HG03571 (cell line): ENCODE measurements around the gene METTL1.

Source experiments
- ATAC-seq: cut with Tn5 transposase; IDR thresholded peaks from one replicate; pipeline ENCODE4 v1.9.1; 2021; ENCODE audit not compliant: unreplicated experiment

Gene METTL1

DNA sequence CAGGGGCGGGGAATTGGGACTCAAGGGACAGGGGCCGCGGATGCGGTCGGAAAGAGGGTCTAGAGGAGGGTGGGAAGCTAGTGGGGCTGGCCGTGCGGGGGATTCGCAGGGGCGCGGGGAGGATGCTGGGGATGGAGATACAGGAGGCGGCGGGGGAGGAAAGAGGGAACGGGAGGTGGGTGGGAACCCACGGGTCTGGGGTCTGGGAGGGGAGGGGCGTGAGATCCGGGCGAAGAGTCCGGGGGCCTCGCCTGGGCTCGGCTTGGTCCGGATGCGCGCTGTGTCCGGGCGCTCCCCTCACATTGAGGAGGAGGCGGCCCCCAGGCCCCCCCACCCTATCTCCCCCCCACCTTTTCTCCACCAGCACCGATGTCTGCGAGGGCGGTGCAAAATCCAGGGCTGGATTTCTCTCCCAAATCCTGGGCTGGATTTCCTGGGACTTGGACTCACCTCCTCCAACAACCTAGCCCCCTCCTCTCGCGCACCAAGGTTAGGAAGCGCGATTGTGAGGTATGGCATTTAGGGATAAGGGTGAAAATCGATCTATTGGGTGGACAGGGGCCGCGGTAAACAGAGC lies 33.2 kb downstream of the METTL1 start, which contains the start of gene AGAP2:
TSS of gene AGAP2 (minus strand) at position 82 of the 577 bp plus-strand sequence. CDS start 496 bp downstream, outside the sequence.
- no peak for ATAC-seq

DNA sequence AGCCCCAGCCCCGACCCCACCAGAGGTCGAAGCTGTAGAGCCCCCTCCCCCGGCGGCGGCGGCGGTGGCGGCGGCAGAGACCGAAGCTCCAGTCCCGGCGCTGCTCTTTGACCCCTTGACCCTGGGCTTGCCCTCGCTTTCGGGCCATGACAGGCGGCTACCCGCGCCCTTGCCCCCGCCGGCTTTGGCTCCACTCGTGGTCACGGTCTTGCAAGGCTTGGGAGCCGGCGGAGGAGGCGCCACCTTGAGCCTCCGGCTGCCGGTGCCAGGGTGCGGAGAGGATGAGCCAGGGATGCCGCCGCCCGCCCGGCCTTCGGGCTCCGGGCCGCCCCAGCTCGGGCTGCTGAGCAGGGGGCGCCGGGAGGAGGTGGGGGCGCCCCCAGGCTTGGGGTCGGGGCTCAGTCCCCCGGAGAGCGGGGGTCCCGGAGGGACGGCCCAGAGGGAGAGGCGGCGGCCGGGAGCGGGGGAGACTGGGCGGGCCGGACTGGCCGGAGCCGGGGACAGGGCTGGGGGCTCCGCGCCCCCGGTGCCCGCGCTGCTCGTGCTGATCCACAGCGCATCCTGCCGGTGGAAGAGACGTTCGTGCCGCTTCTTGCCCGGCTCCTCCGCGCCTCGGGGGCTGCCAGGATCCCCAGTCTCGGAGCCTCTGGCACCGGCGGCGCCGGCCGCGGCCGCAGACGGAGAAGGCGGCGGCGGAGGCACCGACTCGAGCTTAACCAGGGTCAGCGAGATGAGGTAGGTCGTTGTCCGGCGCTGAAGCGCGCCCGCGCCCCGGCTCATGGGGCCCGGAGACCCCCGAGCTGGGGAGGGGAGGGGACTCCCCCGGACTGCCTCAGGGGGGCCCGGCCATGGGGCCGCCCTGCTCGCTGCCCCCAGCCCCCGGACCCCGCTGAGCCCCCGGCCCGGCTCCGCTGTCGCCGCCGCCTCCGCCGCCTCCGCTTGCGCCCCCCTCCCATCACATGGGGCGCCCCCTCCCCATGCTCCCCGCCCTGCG lies 34.1 kb downstream of the METTL1 start:
- ATAC-seq = no peak

DNA sequence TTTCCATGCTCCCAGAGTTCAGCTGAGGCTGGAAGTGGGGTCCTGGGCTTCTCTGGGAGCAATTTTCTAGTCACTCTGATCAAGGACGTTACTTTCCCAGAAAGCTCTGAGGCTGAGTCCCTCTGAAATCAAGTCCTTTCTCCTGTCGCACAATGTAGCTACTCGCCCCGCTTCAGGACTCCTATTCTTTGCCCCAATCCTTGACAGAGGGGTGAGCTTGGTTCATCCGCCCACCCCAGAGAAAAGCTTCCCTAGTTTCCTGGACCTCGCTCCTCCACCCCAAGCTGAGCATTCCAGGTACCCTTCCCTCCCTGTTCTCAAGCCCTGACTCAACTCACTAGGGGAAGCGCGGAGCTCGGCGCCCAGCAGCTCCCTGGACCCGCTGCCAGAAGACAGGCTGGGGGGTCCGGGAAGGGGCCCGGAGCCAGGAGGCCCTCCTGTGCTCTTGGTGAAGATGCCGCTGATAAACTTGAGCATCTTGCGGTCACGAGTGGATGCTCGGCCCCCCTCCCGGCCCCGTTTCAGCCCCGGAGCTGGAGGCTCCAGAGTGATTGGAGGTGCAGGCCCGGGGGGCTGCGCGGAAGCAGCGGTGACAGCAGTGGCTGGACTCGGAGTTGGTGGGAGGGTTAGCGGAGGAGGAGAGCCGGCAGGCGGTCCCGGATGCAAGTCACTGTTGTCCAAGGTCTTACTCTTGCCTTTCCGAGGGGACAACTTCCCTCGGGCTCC lies 35.0 kb downstream of the METTL1 start:
- no peak for ATAC-seq

- ATAC-seq = no peak
These were observed 35.8 kb downstream of the METTL1 start for GRCh38 chr12:57735952-57736740.

GRCh38 chr12:57735198-57735855 lies 36.6 kb downstream of the METTL1 start:
- ATAC-seq = no peak

DNA sequence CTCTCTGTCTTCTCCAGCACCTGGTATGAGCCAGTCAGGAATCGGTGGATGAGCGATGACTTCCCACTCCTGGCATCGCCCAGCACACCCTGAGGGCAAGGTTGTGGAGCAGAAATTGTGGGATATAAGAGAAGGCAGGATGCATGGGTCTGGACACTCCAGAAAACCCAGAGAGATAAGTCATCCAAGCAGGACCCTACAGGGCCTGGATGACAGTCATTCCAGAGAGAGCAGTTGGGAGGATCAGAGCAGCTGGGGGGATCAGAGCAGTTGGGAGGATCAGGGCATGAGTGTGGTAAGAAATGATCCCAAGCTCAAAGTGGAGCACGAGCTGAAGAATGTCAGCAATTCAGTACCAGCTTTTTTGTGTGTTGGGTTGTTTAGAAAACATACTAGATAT lies 37.3 kb downstream of the METTL1 start:
- ATAC-seq = no peak

DNA sequence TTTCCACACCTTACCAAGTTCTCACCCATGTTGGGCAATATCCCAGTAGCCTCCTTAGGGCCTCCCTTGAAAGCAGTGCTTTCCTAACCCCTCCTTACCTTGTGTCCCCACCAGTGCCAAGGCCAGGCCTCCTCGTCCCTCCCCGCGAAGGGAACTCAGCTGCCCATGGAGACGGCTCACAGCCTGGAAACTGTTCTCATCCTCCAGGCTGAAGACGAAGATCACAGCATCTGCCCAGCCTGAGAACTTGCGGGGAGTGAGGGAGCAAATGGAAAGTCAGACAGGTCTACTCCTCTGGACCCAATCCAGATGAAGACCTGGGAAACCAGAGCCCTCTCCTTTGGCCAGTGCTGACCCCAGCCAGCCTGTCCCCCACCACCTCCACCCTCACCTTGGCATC lies 38.0 kb downstream of the METTL1 start:
- ATAC-seq = no peak

- ATAC-seq = no peak
These were observed 38.9 kb downstream of the METTL1 start for GRCh38 chr12:57732726-57733593.

DNA sequence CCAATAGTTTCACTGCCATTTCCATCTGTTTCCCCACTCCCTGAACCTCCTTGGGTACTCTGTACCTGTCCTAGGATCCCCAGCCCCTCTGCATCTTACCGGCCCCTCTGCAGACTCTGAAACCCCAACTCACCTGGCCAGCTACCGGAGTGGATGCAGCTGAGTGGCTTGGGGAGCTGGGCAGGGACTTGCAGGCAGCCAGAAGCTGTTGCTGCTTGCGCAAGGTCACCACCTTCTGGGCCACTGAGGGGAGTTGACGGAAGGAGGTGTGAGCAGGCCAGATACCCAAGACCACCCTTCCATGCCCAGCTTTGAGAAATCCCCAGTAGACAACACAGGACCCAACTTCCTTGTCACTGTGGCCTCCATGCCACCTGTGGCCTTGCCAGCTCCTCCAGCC lies 39.6 kb downstream of the METTL1 start:
- no peak for ATAC-seq

DNA sequence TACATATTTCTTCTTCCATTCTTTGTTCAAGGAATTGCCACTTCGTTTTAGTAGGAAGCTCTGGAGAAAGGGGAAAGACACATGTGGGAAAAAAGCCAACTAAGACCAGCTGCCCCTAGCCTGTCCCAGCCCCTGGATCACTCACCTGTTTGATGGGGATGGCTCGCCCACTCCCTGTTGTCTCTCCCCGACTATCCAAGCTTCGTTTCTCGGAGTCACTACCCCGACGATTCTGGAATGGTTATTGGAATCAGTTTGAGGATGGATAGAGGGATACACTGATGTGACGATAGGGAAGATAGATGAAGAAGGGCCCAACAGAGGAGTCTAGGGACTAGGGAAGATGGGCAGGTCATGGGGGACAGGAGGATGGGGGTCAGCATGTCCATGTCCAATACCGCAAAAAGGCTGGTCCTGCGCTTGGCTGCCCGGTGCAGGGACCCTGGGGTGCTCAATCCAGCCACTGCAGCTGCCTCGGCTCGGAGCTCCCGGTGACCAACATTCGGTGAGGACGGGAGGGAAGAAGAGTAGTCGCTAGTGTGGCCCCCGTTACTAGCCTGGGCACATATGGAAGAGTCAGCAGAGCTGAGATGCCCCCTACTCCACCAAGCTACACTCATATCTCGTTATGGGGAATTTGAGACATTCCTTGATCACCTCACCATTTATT lies 40.4 kb downstream of the METTL1 start:
- ATAC-seq = no peak

GRCh38 chr12:57730336-57731067 lies 41.4 kb downstream of the METTL1 start:
- ATAC-seq = no peak

DNA sequence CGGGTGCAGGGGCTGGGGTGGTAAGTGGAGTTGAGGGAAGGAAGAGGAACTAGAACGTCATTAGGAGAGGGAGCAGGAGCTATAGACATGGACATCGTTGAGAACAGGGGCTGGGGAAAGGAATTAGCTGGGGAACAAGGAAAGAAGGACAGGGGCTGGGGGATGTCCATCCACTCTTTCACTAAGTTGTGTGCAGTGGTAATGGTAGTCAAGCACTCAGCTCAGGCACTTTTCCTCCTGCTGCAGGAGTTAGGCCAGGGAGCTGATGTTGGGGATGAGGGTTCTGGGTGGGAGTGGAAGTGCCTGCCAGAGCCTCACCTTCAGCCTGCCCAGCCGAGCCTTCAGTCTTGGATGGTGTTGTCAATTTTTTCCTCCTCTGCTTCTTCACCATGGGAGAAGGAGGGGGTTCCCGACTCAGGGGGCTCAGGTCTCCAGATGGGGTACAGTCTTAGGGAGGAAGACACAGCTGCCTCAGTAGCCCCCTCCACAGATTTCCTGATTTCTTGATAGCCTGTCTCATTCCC lies 42.5 kb downstream of the METTL1 start:
- ATAC-seq = no peak

- ATAC-seq = no peak
These were observed 44.0 kb downstream of the METTL1 start for GRCh38 chr12:57727758-57728395.

- no peak for ATAC-seq
These were observed 44.8 kb downstream of the METTL1 start for GRCh38 chr12:57726884-57727757.

- ATAC-seq = no peak
These were observed 45.6 kb downstream of the METTL1 start for GRCh38 chr12:57726151-57726883.

DNA sequence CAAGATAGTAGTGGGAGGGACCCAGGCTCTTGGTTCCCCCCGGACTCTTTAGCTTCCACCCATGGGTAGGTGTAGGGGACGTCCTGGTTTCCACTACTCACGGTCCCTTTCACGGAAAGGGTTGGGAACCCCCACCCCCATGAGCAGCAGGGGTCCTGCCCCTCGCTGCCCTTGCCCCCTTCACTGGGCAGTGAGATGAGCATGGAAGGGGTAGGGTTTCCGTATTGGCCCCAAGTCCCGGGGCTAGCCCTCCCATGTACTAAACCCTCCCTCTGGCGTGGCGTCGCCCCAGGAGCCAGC lies 46.1 kb downstream of the METTL1 start:
- ATAC-seq = no peak
